Measurements from ENCODE around the gene MARCHF3. TPM values are rescaled to one million over a fixed set of nuclear protein-coding genes. Genes with fewer than 3 reads are reported as not detected.

Gene MARCHF3
- total and polyA plus RNA-seq, 10 of the 15 experiments (the other 5 are each of a cell fraction or from before 2014, with no cell fraction given) = 3.6 to 24.1 (median 11.3) TPM

GRCh38 chr5:126846744-126847455 lies 183.5 kb downstream of the MARCHF3 start:
- CTCF ChIA-PET = no interaction called here
- H3K4me2 ChIP-seq (ENCODE audit: control insufficient read depth, insufficient read depth) = no peak overlapping the region
- POLR2A ChIA-PET = no interaction called here
- intact Hi-C loops (cut with micrococcal nuclease; ENCODE audit: unreplicated experiment) = loop anchor here (5.0 to 10.0 kb wide), 3 partner anchors 178 to 648 kb away; no protein-coding TSS in a partner anchor
- in situ Hi-C loops (cut with MboI) = no loop called here
- ATAC-seq = no peak
- SMC1A ChIA-PET (ENCODE audit: uncharacterized antibody, unreplicated experiment) = interaction anchor here (0.9 kb wide), 2 partner anchors 182 to 189 kb away, joined by 3 read pairs; no protein-coding TSS in a partner anchor
- H3K4me3 ChIP-seq = no peak overlapping the region
- H3K36me3 ChIP-seq (ENCODE audit: control insufficient read depth in 2 of 2, insufficient read depth in 2 of 2, low read length in 1 of 2) = no peaks in the 10 kb centered on the region
- RAD21 ChIA-PET (ENCODE audit: unreplicated experiment) = no interaction called here
- WGBS (ENCODE audit: insufficient coverage, insufficient replicate concordance, low lambda C conversion rate, missing lambda C conversion rate) = 100% methylated on average over 5 of the region's 5 CpGs
- H3K9me3 ChIP-seq (replicated peaks; ENCODE audit: control insufficient read depth, insufficient read depth, low read length) = no peaks in the 10 kb centered on the region
- no peak for DNase-seq (ENCODE audit: low read depth, low spot score)
- no peak overlapping the region for H3K27ac ChIP-seq (ENCODE audit: control insufficient read depth, insufficient read depth)
- peaks cover 3% of the 10 kb centered on the region for H3K4me1 ChIP-seq (ENCODE audit: control insufficient read depth, insufficient read depth, low read length)
- FAIRE-seq = no peak
- H4K20me1 ChIP-seq (ENCODE audit: control insufficient read depth, insufficient read depth) = no peaks in the 10 kb centered on the region
- no peak overlapping the region for H3K9ac ChIP-seq (ENCODE audit: control insufficient read depth, insufficient read depth, low read length)
- no peak overlapping the region for H2AFZ ChIP-seq (ENCODE audit: control insufficient read depth, low read depth, low read length)
- TF ChIP-seq RAD51 (IDR thresholded peaks at IDR 0.05) = no peak
- TF ChIP-seq RCOR1 (conservative IDR thresholded peaks at IDR 0.05; ENCODE audit: low read depth, low read length) = no peak
- TF ChIP-seq SMAD5 (IDR thresholded peaks at IDR 0.05; ENCODE audit: low read depth) = no peak
- TF ChIP-seq, protein P1, sequence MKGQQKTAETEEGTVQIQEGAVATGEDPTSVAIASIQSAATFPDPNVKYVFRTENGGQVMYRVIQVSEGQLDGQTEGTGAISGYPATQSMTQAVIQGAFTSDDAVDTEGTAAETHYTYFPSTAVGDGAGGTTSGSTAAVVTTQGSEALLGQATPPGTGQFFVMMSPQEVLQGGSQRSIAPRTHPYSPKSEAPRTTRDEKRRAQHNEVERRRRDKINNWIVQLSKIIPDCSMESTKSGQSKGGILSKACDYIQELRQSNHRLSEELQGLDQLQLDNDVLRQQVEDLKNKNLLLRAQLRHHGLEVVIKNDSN (IDR thresholded peaks at IDR 0.05; ENCODE audit: borderline replicate concordance, extremely low read length, insufficient read depth, low read depth, low read length) = no peak
- TF ChIP-seq, protein P2, sequence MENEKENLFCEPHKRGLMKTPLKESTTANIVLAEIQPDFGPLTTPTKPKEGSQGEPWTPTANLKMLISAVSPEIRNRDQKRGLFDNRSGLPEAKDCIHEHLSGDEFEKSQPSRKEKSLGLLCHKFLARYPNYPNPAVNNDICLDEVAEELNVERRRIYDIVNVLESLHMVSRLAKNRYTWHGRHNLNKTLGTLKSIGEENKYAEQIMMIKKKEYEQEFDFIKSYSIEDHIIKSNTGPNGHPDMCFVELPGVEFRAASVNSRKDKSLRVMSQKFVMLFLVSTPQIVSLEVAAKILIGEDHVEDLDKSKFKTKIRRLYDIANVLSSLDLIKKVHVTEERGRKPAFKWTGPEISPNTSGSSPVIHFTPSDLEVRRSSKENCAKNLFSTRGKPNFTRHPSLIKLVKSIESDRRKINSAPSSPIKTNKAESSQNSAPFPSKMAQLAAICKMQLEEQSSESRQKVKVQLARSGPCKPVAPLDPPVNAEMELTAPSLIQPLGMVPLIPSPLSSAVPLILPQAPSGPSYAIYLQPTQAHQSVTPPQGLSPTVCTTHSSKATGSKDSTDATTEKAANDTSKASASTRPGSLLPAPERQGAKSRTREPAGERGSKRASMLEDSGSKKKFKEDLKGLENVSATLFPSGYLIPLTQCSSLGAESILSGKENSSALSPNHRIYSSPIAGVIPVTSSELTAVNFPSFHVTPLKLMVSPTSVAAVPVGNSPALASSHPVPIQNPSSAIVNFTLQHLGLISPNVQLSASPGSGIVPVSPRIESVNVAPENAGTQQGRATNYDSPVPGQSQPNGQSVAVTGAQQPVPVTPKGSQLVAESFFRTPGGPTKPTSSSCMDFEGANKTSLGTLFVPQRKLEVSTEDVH (IDR thresholded peaks at IDR 0.05; ENCODE audit: low read depth, partially characterized antibody) = no peak
- no peak for TF ChIP-seq IRF5 (IDR thresholded peaks at IDR 0.05; ENCODE audit: borderline replicate concordance)
- TF ChIP-seq HDGF (IDR thresholded peaks at IDR 0.05) = no peak
- TF ChIP-seq MLLT1 (IDR thresholded peaks at IDR 0.05) = no peak
- TF ChIP-seq POLR2A (IDR thresholded peaks at IDR 0.05; ENCODE audit: low read depth, low read length) = no peak
- TF ChIP-seq, protein P3, sequence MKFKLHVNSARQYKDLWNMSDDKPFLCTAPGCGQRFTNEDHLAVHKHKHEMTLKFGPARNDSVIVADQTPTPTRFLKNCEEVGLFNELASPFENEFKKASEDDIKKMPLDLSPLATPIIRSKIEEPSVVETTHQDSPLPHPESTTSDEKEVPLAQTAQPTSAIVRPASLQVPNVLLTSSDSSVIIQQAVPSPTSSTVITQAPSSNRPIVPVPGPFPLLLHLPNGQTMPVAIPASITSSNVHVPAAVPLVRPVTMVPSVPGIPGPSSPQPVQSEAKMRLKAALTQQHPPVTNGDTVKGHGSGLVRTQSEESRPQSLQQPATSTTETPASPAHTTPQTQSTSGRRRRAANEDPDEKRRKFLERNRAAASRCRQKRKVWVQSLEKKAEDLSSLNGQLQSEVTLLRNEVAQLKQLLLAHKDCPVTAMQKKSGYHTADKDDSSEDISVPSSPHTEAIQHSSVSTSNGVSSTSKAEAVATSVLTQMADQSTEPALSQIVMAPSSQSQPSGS (IDR thresholded peaks at IDR 0.05; ENCODE audit: low read length) = no peak
- BruUV-seq (replicated peaks) = no TSS peak
- no peaks in the 10 kb centered on the region for H3K79me2 ChIP-seq (ENCODE audit: control insufficient read depth, insufficient read depth, low read length)
- no peaks in the 10 kb centered on the region for H3K27me3 ChIP-seq (replicated peaks in 1 of 2; ENCODE audit: control insufficient read depth in 2 of 2, insufficient read depth in 2 of 2, low read length in 1 of 2)

All from GM12878 (cell line).